ENCODE data around the gene GSE1.

- no peak for TF ChIP-seq CTCF (IDR thresholded peaks at IDR 0.05)
- TF ChIP-seq POLR2A (IDR thresholded peaks at IDR 0.05): no peak
- no peak for TF ChIP-seq EP300 (IDR thresholded peaks at IDR 0.05; ENCODE audit: low read depth)
- no peak for TF ChIP-seq POLR2AphosphoS5 (IDR thresholded peaks at IDR 0.05)
Observed at GRCh38 chr16:85629853-85630252, 16.7 kb downstream of the GSE1 start.
